WTC11 (cell line): ENCODE measurements around the gene PLEKHN1.

Experiments
- ATF2 ChIP-seq: sonication (generic); formaldehyde crosslinking; IDR thresholded peaks from 2 replicates; pipeline ENCODE4 v1.8.1; 2022; ENCODE audit warnings: low read depth, missing genetic modification reagents, borderline replicate concordance
- CTCF ChIP-seq: fragments of 200-600 bp; IDR thresholded peaks from 2 replicates; pipeline ENCODE4 v1.8.0; 2022; ENCODE audit warnings: antibody characterized with exemption
- ELF4 ChIP-seq: sonication (generic); formaldehyde crosslinking; IDR thresholded peaks from 2 replicates; pipeline ENCODE4 v1.8.1; 2022; ENCODE audit warnings: low read depth, mild to moderate bottlenecking, moderate library complexity, missing genetic modification reagents
- FOXK1 ChIP-seq: sonication (generic); formaldehyde crosslinking; IDR thresholded peaks from 2 replicates; pipeline ENCODE4 v1.8.0; 2022; ENCODE audit warnings: mild to moderate bottlenecking, moderate library complexity, missing genetic modification reagents
- SMAD4 ChIP-seq: sonication (generic); formaldehyde crosslinking; IDR thresholded peaks from 2 replicates; pipeline ENCODE4 v1.8.0; 2022; ENCODE audit warnings: mild to moderate bottlenecking, missing genetic modification reagents
- TEAD4 ChIP-seq: sonication (generic); formaldehyde crosslinking; IDR thresholded peaks from 2 replicates; pipeline ENCODE4 v1.8.0; 2022; ENCODE audit warnings: mild to moderate bottlenecking, missing genetic modification reagents
- ZMAT4 ChIP-seq: fragments of 250-450 bp; sonication (Bioruptor Pico); IDR thresholded peaks from 2 replicates; pipeline ENCODE4 v1.9.0; 2021; ENCODE audit warnings: mild to moderate bottlenecking
- ZNF263 ChIP-seq: sonication (generic); formaldehyde crosslinking; IDR thresholded peaks from 2 replicates; pipeline ENCODE4 v1.8.1; 2022; ENCODE audit warnings: low read depth, mild to moderate bottlenecking, moderate library complexity, missing genetic modification reagents

GRCh38 chr1:921011-921837, 45.1 kb upstream of the PLEKHN1 start:
- TF ChIP-seq ZMAT4 (no peak), FOXK1 (CRISPR knock-in tag) (no peak), ELF4 (CRISPR knock-in tag) (no peak), ZNF263 (no peak), ATF2 (no peak), TEAD4 (CRISPR knock-in tag) (no peak), SMAD4 (no peak), CTCF (no peak)
